CD4-positive, alpha-beta T cell (primary cell): Measurements from ENCODE around the gene APLP1. TPM values are rescaled to one million over a fixed set of nuclear protein-coding genes. Genes with fewer than 3 reads are reported as not detected.

ENCODE experiments used
- ATAC-seq: fragments of 200-7000 bp; cut with Tn5 transposase; one replicate; pipeline ENCODE4 v1.10.0; 2022; ENCODE audit warnings: mild to moderate bottlenecking; ENCODE audit not compliant: poor library complexity
- CTCF ChIA-PET: fragments of 350-600 bp; sonication (Branson Sonifier 250); formaldehyde crosslinking; loops from one replicate; lab custom pipeline; 2021; ENCODE audit warnings: antibody characterized with exemption, inconsistent platforms; lab: Charles Lee
- POLR2A ChIA-PET: fragments of 350-600 bp; sonication (Branson Sonifier 250); formaldehyde crosslinking; loops from one replicate; lab custom pipeline; 2021; ENCODE audit warnings: antibody characterized with exemption, inconsistent platforms; lab: Charles Lee
- DNase-seq, 14 experiments: peaks; one replicate each; pipeline ENCODE4 v3.0.0-alpha.2; 2013 to 2020; ENCODE audit warnings: mixed read lengths in 2 of 14
- H3K27ac ChIP-seq, 2 donors: one replicate each; pipeline versions ENCODE4 v1.5.1 to v1.7.0; 2013; ENCODE audit warnings: low read length in 2 of 2, low read depth in 1 of 2, mild to moderate bottlenecking in 1 of 2
- H3K27me3 ChIP-seq, 2 experiments: 1 replicate in 1 of 2; 2 replicates in 1 of 2; pipeline versions ENCODE4 v1.6.1 to v1.7.0; 2013; ENCODE audit warnings: low read length in 2 of 2, control low read depth in 1 of 2, mild to moderate bottlenecking in 1 of 2, moderate library complexity in 1 of 2; ENCODE audit not compliant: insufficient read depth in 2 of 2, control insufficient read depth in 1 of 2
- H3K36me3 ChIP-seq: one replicate; pipeline ENCODE4 v1.6.1; 2013; ENCODE audit warnings: low read length, control low read depth; ENCODE audit not compliant: insufficient read depth
- H3K4me1 ChIP-seq: one replicate; pipeline ENCODE4 v1.6.1; 2013; ENCODE audit warnings: low read length, control low read depth; ENCODE audit not compliant: insufficient read depth
- H3K4me3 ChIP-seq: one replicate; pipeline ENCODE4 v1.5.1; 2013; ENCODE audit warnings: mild to moderate bottlenecking, low read length, moderate library complexity
- H3K9me3 ChIP-seq, 2 experiments: 1 replicate in 1 of 2; 2 replicates in 1 of 2; pipeline versions ENCODE4 v1.6.1 to v1.7.0; 2013; ENCODE audit warnings: low read length in 2 of 2, mild to moderate bottlenecking in 2 of 2, control low read depth in 1 of 2, moderate library complexity in 1 of 2; ENCODE audit not compliant: control insufficient read depth in 1 of 2, insufficient read depth in 1 of 2
- H3K27ac Mint-ChIP-seq: one replicate; pipeline ENCODE4 v1.8.0; 2020; ENCODE audit warnings: mixed read lengths
- H3K27me3 Mint-ChIP-seq: one replicate; pipeline ENCODE4 v1.8.0; 2021; ENCODE audit warnings: mixed read lengths
- H3K36me3 Mint-ChIP-seq: one replicate; pipeline ENCODE4 v1.8.0; 2021; ENCODE audit warnings: low read depth, mixed read lengths
- H3K4me1 Mint-ChIP-seq: one replicate; pipeline ENCODE4 v1.8.0; 2021; ENCODE audit warnings: low read depth, mixed read lengths
- H3K4me3 Mint-ChIP-seq: one replicate; pipeline ENCODE4 v1.8.0; 2020; ENCODE audit warnings: mild to moderate bottlenecking, mixed read lengths
- H3K9me3 Mint-ChIP-seq: one replicate; pipeline ENCODE4 v1.8.0; 2020; ENCODE audit warnings: mixed read lengths
- intact Hi-C, 2 experiments: fragments of 100-400 bp; cut with DNase I in 1 of 2; cut with micrococcal nuclease in 1 of 2; formaldehyde crosslinking; loops; one replicate each; pipeline versions ENCODE4 v1.15.1 to v1.9.0; 2023 to 2025; cut with DNase I, micrococcal nuclease
- polyA plus RNA-seq, 2 donors: library from polyadenylated mRNA; unstranded; fragments of 120-200 nt; gene quantifications; one replicate each; pipeline ENCODE4 v1.2.1, GENCODE V29; 2013
- total RNA-seq, 174 experiments: library from RNA in 2 of 174; stranded (reverse) in 2 of 174; gene quantifications; one replicate each; pipeline ENCODE4 v1.2.3 and lab custom pipeline; 2021 to 2026
- TF ChIP-seq, protein P1 (sequence below): fragments of 200-600 bp; IDR thresholded peaks from one replicate; pipeline ENCODE4 v1.8.0; 2022; ENCODE audit warnings: antibody characterized with exemption, mild to moderate bottlenecking

APLP1 gene
- not detected for total RNA-seq
- 0.10 TPM for polyA plus RNA-seq (2013, experiment 1 of 2)
- 0.29 TPM for polyA plus RNA-seq (2013, experiment 2 of 2)
- 0 to 1.5 (median 0.06) reads per million in 172 experiments for total RNA-seq (lab: John Stamatoyannopoulos, UW)

DNA sequence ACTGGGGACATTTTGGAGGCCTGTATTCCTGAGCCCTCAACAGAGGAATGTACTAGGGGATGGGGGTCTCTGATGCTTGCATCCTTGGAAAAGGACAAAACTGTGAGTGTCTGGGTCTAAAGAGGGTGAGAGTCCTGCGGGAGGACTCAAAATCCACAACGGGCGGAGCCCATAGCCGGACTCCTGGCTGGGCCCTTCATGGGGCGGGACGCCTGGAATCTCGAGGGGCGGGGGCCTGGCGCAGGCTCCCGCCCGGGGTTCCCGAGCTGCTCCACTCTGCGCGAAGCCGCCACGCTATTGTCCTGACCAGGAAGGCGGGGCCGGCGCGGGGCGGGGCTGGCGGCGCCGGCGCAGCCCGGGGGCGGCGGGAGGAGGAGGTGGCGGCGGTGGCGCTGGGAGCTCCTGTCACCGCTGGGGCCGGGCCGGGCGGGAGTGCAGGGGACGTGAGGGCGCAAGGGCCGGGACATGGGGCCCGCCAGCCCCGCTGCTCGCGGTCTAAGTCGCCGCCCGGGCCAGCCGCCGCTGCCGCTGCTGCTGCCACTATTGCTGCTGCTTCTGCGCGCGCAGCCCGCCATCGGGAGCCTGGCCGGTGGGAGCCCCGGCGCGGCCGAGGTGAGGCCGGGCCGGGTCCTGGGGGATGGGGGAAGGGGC is at the start of gene APLP1:
APLP1 (plus strand) TSS at position 403 of the 651 bp plus-strand sequence; CDS start at position 466, 63 bp downstream.
- Mint-ChIP-seq H3K9me3 (no peaks in the 10 kb centered on the region), H3K36me3 (no peaks in the 10 kb centered on the region), H3K27me3 (peaks cover 74% of the 10 kb centered on the region), H3K4me3 (peak within 1 kb of the TSS; percentile 63), H3K4me1 (peaks cover 15% of the 10 kb centered on the region), H3K27ac (no peak within 1 kb of the TSS)
- Histone ChIP-seq H3K27ac (no peak within 1 kb of the TSS), H3K4me1 (peaks cover 24% of the 10 kb centered on the region), H3K27me3 (peaks cover 35 to 42% of the 10 kb centered on the region in 2 experiments), H3K4me3 (peak within 1 kb of the TSS; percentile 20), H3K36me3 (no peaks in the 10 kb centered on the region), H3K9me3 (peaks cover 0 to 24% of the 10 kb centered on the region in 2 experiments)
- ATAC-seq = peak; percentile 56
- DNase-seq = peak; percentile 30 to 78 (median 62)
- TF ChIP-seq, protein P1, sequence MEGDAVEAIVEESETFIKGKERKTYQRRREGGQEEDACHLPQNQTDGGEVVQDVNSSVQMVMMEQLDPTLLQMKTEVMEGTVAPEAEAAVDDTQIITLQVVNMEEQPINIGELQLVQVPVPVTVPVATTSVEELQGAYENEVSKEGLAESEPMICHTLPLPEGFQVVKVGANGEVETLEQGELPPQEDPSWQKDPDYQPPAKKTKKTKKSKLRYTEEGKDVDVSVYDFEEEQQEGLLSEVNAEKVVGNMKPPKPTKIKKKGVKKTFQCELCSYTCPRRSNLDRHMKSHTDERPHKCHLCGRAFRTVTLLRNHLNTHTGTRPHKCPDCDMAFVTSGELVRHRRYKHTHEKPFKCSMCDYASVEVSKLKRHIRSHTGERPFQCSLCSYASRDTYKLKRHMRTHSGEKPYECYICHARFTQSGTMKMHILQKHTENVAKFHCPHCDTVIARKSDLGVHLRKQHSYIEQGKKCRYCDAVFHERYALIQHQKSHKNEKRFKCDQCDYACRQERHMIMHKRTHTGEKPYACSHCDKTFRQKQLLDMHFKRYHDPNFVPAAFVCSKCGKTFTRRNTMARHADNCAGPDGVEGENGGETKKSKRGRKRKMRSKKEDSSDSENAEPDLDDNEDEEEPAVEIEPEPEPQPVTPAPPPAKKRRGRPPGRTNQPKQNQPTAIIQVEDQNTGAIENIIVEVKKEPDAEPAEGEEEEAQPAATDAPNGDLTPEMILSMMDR = no peak
- POLR2A ChIA-PET = interaction anchor here (1.1 kb wide), 1 partner anchor 247 kb away, joined by 3 read pairs; the partner anchor contains the start of genes POLR2I and TBCB
- intact Hi-C loops = no loop called here
- CTCF ChIA-PET = interaction anchor here (0.7 kb wide), 1 partner anchor 63 kb away, joined by 3 read pairs; no protein-coding TSS in a partner anchor

DNA sequence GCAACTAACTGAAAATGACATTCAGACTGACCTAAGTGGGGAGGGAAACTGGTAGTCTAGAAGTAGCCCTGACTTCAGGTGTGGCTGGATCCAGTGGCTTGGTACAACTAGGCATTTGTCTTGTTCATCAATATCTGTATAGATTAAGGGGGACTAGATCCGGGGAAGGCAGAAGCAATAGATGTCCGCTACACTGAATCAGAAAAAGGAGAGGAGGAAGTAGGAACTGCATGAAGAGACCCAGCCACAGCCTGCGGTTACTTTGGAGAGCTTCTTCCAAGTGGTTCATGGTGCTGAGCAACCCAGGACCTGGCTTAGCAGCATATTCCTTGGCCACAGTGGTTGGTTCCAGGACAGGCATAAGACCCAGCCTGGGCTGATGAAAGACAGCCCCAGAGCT is 45.8 kb upstream of the APLP1 start:
- no peaks in the 10 kb centered on the region for H3K9me3 Mint-ChIP-seq
- no peaks in the 10 kb centered on the region for H3K36me3 Mint-ChIP-seq
- intact Hi-C loops = no loop called here
- Histone ChIP-seq H3K4me3 (no peak overlapping the region), H3K9me3 (no peaks in the 10 kb centered on the region), H3K36me3 (no peaks in the 10 kb centered on the region), H3K27ac (no peak overlapping the region), H3K27me3 (peaks cover 6 to 22% of the 10 kb centered on the region in 2 experiments), H3K4me1 (no peaks in the 10 kb centered on the region)
- H3K27me3 Mint-ChIP-seq = peaks cover 34% of the 10 kb centered on the region
- TF ChIP-seq, protein P1 = no peak
- DNase-seq (no peak), ATAC-seq (no peak)
- no peaks in the 10 kb centered on the region for H3K4me1 Mint-ChIP-seq
- H3K4me3 Mint-ChIP-seq = no peak overlapping the region
- ChIA-PET POLR2A (no interaction called here), CTCF (no interaction called here)
- no peak overlapping the region for H3K27ac Mint-ChIP-seq

DNA sequence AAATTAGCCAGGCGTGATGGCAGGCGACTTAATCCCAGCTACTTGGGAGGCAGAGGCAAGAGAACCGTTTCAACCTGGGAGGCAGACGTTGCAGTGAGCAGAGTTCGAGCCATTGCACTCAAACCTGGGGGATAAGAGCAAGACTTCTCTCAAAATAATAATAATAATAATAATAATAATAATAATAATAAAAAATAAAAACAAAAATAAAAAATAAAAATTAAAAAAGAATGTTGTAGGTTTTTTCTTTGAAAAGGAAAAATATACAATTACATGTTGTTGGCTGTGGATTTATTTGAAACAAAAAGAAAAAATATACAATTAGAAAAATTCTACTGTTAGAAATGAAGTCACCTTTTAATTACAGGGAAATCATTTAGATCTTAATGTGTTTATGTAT is 44.2 kb upstream of the APLP1 start:
- POLR2A ChIA-PET = no interaction called here
- ATAC-seq = no peak

More for the DNA sequence above, 44.2 kb upstream of the APLP1 start:
- Histone ChIP-seq H3K9me3 (peaks cover 0 to 11% of the 10 kb centered on the region in 2 experiments), H3K27me3 (peaks cover 7 to 16% of the 10 kb centered on the region in 2 experiments), H3K27ac (no peak overlapping the region), H3K4me3 (no peak overlapping the region), H3K4me1 (peaks cover 2% of the 10 kb centered on the region), H3K36me3 (no peaks in the 10 kb centered on the region)
- Mint-ChIP-seq H3K4me3 (no peak overlapping the region), H3K9me3 (no peaks in the 10 kb centered on the region), H3K36me3 (no peaks in the 10 kb centered on the region), H3K4me1 (no peaks in the 10 kb centered on the region), H3K27me3 (peaks cover 33% of the 10 kb centered on the region), H3K27ac (no peak overlapping the region)
- TF ChIP-seq, protein P1 = no peak
- intact Hi-C loops = no loop called here
- DNase-seq = no peak
- CTCF ChIA-PET = no interaction called here
